Fibroblast of lung (primary cell): ENCODE data around the gene NTRK2. TPM values are rescaled to one million over a fixed set of nuclear protein-coding genes. Genes with fewer than 3 reads are reported as not detected.
"Not testable (repeated sequence)": the region's sequence is repeated elsewhere in the genome, so short reads cannot be mapped to it uniquely, and the experiment has no call there.

ENCODE experiments used
- DNase-seq, 2 donors: peaks; one replicate each; pipeline versions ENCODE4 v3.0.0 to v3.0.0-alpha.2; 2010; ENCODE audit warnings: low read depth in 2 of 2
- H2AFZ ChIP-seq: 2 replicates; pipeline ENCODE4 v1.5.1; 2012; ENCODE audit warnings: low read length, control low read depth, inconsistent platforms
- H3K27ac ChIP-seq: 2 replicates; pipeline ENCODE4 v1.5.1; 2011; ENCODE audit warnings: low read length, control low read depth; ENCODE audit not compliant: insufficient read depth
- H3K27me3 ChIP-seq: 2 replicates; pipeline ENCODE4 v1.5.1; 2011; ENCODE audit warnings: mild to moderate bottlenecking, low read length; ENCODE audit not compliant: control insufficient read depth, insufficient read depth
- H3K36me3 ChIP-seq: 2 replicates; pipeline ENCODE4 v1.5.1; 2011; ENCODE audit warnings: low read length; ENCODE audit not compliant: control insufficient read depth, insufficient read depth
- H3K4me1 ChIP-seq: 2 replicates; pipeline ENCODE4 v1.5.1; 2011; ENCODE audit warnings: low read length; ENCODE audit not compliant: control insufficient read depth, insufficient read depth; ENCODE audit errors: extremely low read depth
- H3K4me2 ChIP-seq: 2 replicates; pipeline ENCODE4 v1.5.1; 2011; ENCODE audit warnings: low read length, control low read depth; ENCODE audit not compliant: insufficient read depth; ENCODE audit errors: extremely low read depth
- H3K4me3 ChIP-seq, 4 experiments: fragments of 200-600 bp in 1 of 4; sonication (generic) in 1 of 4; replicated peaks in 1 of 4; 2 replicates each; pipeline ENCODE4 v1.5.1; 2011 to 2016; ENCODE audit warnings: low read length in 4 of 4, low read depth in 3 of 4, mild to moderate bottlenecking in 3 of 4, control low read depth in 2 of 4, inconsistent platforms in 1 of 4, mixed read lengths in 1 of 4; ENCODE audit not compliant: insufficient read depth in 1 of 4; ENCODE audit errors: control extremely low read depth in 1 of 4
- H3K79me2 ChIP-seq: 2 replicates; pipeline ENCODE4 v1.5.1; 2012; ENCODE audit warnings: mild to moderate bottlenecking, low read length, inconsistent platforms; ENCODE audit not compliant: control insufficient read depth, insufficient read depth
- H3K9ac ChIP-seq: 2 replicates; pipeline ENCODE4 v1.5.1; 2011; ENCODE audit warnings: mild to moderate bottlenecking, low read length, control low read depth; ENCODE audit not compliant: insufficient read depth
- H3K9me3 ChIP-seq: 2 replicates; pipeline ENCODE4 v1.5.1; 2012; ENCODE audit warnings: low read depth, low read length; ENCODE audit not compliant: control insufficient read depth, insufficient read depth
- H4K20me1 ChIP-seq: 2 replicates; pipeline ENCODE4 v1.5.1; 2011; ENCODE audit warnings: low read length; ENCODE audit not compliant: control insufficient read depth, insufficient read depth; ENCODE audit errors: extremely low read depth
- EZH2 ChIP-seq: IDR thresholded peaks from 2 replicates; pipeline ENCODE4 v1.5.1; 2012; ENCODE audit warnings: low read length, control low read depth, mild to moderate bottlenecking; ENCODE audit errors: missing control alignments
- polyA plus RNA-seq, 2 donors: library from polyadenylated mRNA; depleted of rRNA in 1 of 2; stranded (reverse) in 1 of 2; unstranded in 1 of 2; fragments of >200 nt; gene quantifications; 2 replicates each; pipeline ENCODE4 v1.2.1, GENCODE V29; 2011 to 2012; ENCODE audit warnings: missing spikeins in 1 of 2
- total RNA-seq: library from RNA; depleted of rRNA; stranded (reverse); fragments of >200 nt; gene quantifications from 2 replicates; pipeline ENCODE4 v1.2.1, GENCODE V29; 2014
- TF ChIP-seq, protein P1 (sequence below), 2 donors: IDR thresholded peaks in 1 of 2; conservative IDR thresholded peaks in 1 of 2; 1 replicate in 1 of 2; 2 replicates in 1 of 2; pipeline ENCODE4 v1.5.1; 2011 to 2012; ENCODE audit warnings: low read length in 2 of 2, control low read depth in 1 of 2, inconsistent platforms in 1 of 2, low read depth in 1 of 2, mild to moderate bottlenecking in 1 of 2

NTRK2 gene
- total and polyA plus RNA-seq, 2 donors (not counting 1 experiment from before 2014, with no cell fraction given): 0.66 to 1.1 TPM

- H2AFZ ChIP-seq: no peak overlapping the region
- DNase-seq: no peak
Measured at GRCh38 chr9:85064811-85065371, 395.4 kb downstream of the NTRK2 start.

DNA sequence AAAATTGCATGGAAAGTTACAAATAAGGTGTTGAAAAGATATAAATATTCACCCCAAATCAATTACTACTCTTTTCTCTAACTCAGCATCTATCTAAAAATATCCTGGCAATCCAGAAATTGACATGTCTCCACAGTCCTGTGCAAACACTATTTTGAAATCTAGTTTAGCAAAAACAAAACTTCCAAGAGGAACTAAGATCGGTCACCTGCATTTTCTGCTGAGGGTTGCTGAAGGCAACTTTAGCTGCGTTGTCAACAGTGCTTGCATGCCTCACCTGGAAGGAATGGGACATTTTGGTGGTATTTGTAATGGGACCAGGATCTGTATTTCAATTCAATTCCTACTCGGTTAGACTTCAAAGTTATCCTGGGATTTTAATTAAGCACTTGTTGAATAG lies 398.3 kb downstream of the NTRK2 start:
- no peaks in the 10 kb centered on the region for H3K36me3 ChIP-seq
- no peaks in the 10 kb centered on the region for H3K27me3 ChIP-seq
- H2AFZ ChIP-seq: no peak overlapping the region
- H4K20me1 ChIP-seq: no peaks in the 10 kb centered on the region
- H3K4me1 ChIP-seq: no peaks in the 10 kb centered on the region
- DNase-seq: no peak
- no peak for TF ChIP-seq EZH2
- TF ChIP-seq, protein P1, sequence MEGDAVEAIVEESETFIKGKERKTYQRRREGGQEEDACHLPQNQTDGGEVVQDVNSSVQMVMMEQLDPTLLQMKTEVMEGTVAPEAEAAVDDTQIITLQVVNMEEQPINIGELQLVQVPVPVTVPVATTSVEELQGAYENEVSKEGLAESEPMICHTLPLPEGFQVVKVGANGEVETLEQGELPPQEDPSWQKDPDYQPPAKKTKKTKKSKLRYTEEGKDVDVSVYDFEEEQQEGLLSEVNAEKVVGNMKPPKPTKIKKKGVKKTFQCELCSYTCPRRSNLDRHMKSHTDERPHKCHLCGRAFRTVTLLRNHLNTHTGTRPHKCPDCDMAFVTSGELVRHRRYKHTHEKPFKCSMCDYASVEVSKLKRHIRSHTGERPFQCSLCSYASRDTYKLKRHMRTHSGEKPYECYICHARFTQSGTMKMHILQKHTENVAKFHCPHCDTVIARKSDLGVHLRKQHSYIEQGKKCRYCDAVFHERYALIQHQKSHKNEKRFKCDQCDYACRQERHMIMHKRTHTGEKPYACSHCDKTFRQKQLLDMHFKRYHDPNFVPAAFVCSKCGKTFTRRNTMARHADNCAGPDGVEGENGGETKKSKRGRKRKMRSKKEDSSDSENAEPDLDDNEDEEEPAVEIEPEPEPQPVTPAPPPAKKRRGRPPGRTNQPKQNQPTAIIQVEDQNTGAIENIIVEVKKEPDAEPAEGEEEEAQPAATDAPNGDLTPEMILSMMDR (conservative IDR thresholded peaks at IDR 0.05 in 1 of 2, IDR thresholded peaks at IDR 0.05 in 1 of 2; ENCODE audit: low read depth in 1 of 2, low read length in 2 of 2): no peak
- H3K9ac ChIP-seq: no peak overlapping the region
- H3K27ac ChIP-seq: no peak overlapping the region
- H3K4me2 ChIP-seq: no peak overlapping the region
- no peaks in the 10 kb centered on the region for H3K79me2 ChIP-seq
- H3K9me3 ChIP-seq: no peaks in the 10 kb centered on the region
- no peak overlapping the region for H3K4me3 ChIP-seq

More at GRCh38 chr9:85064811-85065371, 395.4 kb downstream of the NTRK2 start:
- Histone ChIP-seq H4K20me1 (no peaks in the 10 kb centered on the region), H3K36me3 (no peaks in the 10 kb centered on the region), H3K4me1 (no peaks in the 10 kb centered on the region), H3K27ac (no peak overlapping the region), H3K9me3 (no peaks in the 10 kb centered on the region), H3K79me2 (no peaks in the 10 kb centered on the region), H3K4me2 (no peak overlapping the region), H3K27me3 (no peaks in the 10 kb centered on the region), H3K4me3 (no peak overlapping the region), H3K9ac (no peak overlapping the region)
- no peak for TF ChIP-seq EZH2
- TF ChIP-seq, protein P1 (conservative IDR thresholded peaks at IDR 0.05 in 1 of 2, IDR thresholded peaks at IDR 0.05 in 1 of 2; ENCODE audit: low read depth in 1 of 2, low read length in 2 of 2): no peak

DNA sequence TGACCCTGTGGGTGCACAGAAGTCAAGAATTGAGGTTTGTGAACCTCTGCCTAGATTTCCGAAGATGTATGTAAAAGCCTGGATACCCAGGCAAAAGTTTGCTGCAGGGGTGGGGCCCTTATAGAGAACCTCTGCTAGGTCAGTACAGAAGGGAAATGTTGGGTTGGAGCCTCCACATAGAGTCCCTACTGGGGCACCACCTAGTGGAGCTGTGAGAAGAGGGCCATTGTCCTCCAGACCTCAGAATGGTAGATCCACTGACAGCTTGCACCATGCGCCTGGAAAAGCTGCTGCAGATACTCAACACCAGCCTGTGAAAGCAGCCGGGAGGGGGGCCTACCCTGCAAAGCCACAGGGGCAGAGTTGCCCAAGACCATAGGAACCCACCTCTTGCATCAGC lies 399.9 kb downstream of the NTRK2 start:
- H3K27me3 ChIP-seq, H4K20me1 ChIP-seq, DNase-seq, H3K9me3 ChIP-seq, H3K4me3 ChIP-seq, H3K4me1 ChIP-seq, H3K4me2 ChIP-seq, H2AFZ ChIP-seq, H3K79me2 ChIP-seq, H3K9ac ChIP-seq, H3K36me3 ChIP-seq, H3K27ac ChIP-seq: not testable (repeated sequence)
